ENCODE data around the gene RFX8.

The RFX8 gene

DNA sequence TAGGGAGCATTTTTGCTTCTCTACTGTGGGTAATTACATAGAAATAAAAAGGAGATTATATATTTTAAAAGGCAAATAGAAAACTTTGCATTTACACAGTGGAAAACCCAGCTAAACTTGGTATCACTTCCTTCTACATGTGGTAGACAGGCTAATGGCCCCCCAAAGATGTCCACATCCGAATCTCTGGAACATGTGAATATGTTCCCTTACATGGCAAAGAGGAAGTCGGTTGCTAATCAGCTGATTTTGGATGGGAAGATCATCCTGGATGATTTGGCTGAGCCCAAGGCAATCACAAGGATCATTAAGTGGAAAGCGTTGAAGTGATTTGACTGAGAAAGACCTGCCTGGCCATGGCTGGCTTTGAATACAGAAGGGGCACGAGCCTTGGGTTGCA lies 113.8 kb downstream of the RFX8 start:
- no peak for TF ChIP-seq EZH2phosphoT487 (IDR thresholded peaks at IDR 0.05; ENCODE audit: low read length)
- TF ChIP-seq, protein P1, sequence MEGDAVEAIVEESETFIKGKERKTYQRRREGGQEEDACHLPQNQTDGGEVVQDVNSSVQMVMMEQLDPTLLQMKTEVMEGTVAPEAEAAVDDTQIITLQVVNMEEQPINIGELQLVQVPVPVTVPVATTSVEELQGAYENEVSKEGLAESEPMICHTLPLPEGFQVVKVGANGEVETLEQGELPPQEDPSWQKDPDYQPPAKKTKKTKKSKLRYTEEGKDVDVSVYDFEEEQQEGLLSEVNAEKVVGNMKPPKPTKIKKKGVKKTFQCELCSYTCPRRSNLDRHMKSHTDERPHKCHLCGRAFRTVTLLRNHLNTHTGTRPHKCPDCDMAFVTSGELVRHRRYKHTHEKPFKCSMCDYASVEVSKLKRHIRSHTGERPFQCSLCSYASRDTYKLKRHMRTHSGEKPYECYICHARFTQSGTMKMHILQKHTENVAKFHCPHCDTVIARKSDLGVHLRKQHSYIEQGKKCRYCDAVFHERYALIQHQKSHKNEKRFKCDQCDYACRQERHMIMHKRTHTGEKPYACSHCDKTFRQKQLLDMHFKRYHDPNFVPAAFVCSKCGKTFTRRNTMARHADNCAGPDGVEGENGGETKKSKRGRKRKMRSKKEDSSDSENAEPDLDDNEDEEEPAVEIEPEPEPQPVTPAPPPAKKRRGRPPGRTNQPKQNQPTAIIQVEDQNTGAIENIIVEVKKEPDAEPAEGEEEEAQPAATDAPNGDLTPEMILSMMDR (IDR thresholded peaks at IDR 0.05; ENCODE audit: low read length) = no peak
- no peaks in the 10 kb centered on the region for H3K79me2 ChIP-seq (ENCODE audit: low read length)
- no peak overlapping the region for H3K4me3 ChIP-seq (ENCODE audit: low read length)
- no peak for DNase-seq
- H3K36me3 ChIP-seq (replicated peaks; ENCODE audit: insufficient read depth, low read length) = no peaks in the 10 kb centered on the region
- H3K9me3 ChIP-seq (replicated peaks; ENCODE audit: insufficient read depth, low read length) = no peaks in the 10 kb centered on the region
- no peaks in the 10 kb centered on the region for H3K4me1 ChIP-seq (ENCODE audit: low read length)
- no peak overlapping the region for H3K27ac ChIP-seq (ENCODE audit: low read length)
- H3K9me2 ChIP-seq (replicated peaks; ENCODE audit: insufficient read depth, low read length) = no peaks in the 10 kb centered on the region
- H3K27me3 ChIP-seq (replicated peaks; ENCODE audit: insufficient read depth, low read length) = no peaks in the 10 kb centered on the region
- H3F3A ChIP-seq (ENCODE audit: insufficient read depth, low read length) = no peaks in the 10 kb centered on the region
- H4K20me1 ChIP-seq (ENCODE audit: insufficient read depth, low read length) = no peaks in the 10 kb centered on the region
- H3K4me2 ChIP-seq (ENCODE audit: low read depth, low read length) = no peak overlapping the region
- H2AFZ ChIP-seq (ENCODE audit: low read length) = no peak overlapping the region
- H3K9ac ChIP-seq (ENCODE audit: low read length) = no peak overlapping the region

DNA sequence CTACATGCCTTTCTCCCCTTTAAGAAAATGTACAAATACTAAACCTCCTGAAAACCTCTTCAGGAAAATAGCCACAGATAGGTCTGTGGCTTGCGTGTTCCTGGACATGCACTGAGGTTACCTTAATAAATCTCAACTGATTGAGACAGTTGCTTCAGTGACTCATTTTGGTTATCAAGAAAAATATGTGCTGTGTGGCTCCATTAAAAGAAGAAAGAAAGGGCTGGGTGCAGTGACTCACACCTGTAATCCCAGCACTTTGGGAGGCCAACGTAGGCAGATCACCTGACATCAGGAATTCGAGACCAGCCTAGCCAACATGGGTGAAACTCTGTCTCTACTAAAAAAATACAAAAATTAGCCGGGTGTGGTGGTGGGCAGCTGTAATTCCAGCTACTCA lies 114.7 kb downstream of the RFX8 start:
- TF ChIP-seq, protein P1 (IDR thresholded peaks at IDR 0.05; ENCODE audit: low read length) = no peak
- no peak for TF ChIP-seq EZH2 (optimal IDR thresholded peaks at IDR 0.05; ENCODE audit: low read depth, low read length)
- TF ChIP-seq EZH2phosphoT487 (IDR thresholded peaks at IDR 0.05; ENCODE audit: low read length) = no peak
- Histone ChIP-seq H4K20me1 (ENCODE audit: insufficient read depth, low read length) (no peaks in the 10 kb centered on the region), H3K27ac (ENCODE audit: low read length) (no peak overlapping the region), H3K9me3 (replicated peaks; ENCODE audit: insufficient read depth, low read length) (no peaks in the 10 kb centered on the region), H3K4me2 (ENCODE audit: low read depth, low read length) (no peak overlapping the region), H3K36me3 (replicated peaks; ENCODE audit: insufficient read depth, low read length) (no peaks in the 10 kb centered on the region), H3K79me2 (ENCODE audit: low read length) (no peaks in the 10 kb centered on the region), H2AFZ (ENCODE audit: low read length) (no peak overlapping the region), H3K4me1 (ENCODE audit: low read length) (no peaks in the 10 kb centered on the region), H3K27me3 (replicated peaks; ENCODE audit: insufficient read depth, low read length) (no peaks in the 10 kb centered on the region), H3F3A (ENCODE audit: insufficient read depth, low read length) (no peaks in the 10 kb centered on the region), H3K4me3 (ENCODE audit: low read length) (no peak overlapping the region), H3K9me2 (replicated peaks; ENCODE audit: insufficient read depth, low read length) (no peaks in the 10 kb centered on the region), H3K9ac (ENCODE audit: low read length) (no peak overlapping the region)
- DNase-seq = no peak

DNA sequence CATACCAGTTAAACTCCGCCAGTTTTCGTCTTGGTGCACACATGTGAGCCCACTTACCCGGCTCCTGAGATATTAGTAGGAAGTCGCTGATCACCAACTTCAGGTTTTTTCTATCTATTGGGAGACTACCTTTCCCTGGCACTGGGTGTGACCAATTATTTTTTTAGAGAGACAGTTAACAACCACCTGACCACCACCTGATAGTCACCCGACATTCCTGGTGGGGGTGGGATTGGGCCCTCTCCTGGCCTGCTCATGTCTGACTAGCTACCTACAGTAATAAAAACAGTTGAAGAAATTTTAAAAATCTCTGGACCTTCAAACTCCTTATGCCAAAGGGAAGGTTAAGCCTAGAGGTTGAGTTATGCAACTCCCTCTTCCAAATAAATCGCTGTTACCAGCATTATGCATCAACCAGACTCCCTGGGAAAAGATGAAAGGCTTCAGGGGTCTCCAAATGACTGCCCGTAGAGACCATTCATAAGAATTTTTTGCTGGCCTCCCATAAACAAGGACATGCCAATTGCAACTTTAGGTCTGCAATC lies 115.4 kb downstream of the RFX8 start:
- Histone ChIP-seq H3K4me2 (ENCODE audit: low read depth, low read length) (no peak overlapping the region), H3K9me2 (replicated peaks; ENCODE audit: insufficient read depth, low read length) (no peaks in the 10 kb centered on the region), H3K27me3 (replicated peaks; ENCODE audit: insufficient read depth, low read length) (no peaks in the 10 kb centered on the region), H2AFZ (ENCODE audit: low read length) (no peak overlapping the region), H3K79me2 (ENCODE audit: low read length) (no peaks in the 10 kb centered on the region), H3F3A (ENCODE audit: insufficient read depth, low read length) (no peaks in the 10 kb centered on the region), H3K9me3 (replicated peaks; ENCODE audit: insufficient read depth, low read length) (no peaks in the 10 kb centered on the region), H3K4me1 (ENCODE audit: low read length) (no peaks in the 10 kb centered on the region), H4K20me1 (ENCODE audit: insufficient read depth, low read length) (no peaks in the 10 kb centered on the region), H3K9ac (ENCODE audit: low read length) (no peak overlapping the region), H3K36me3 (replicated peaks; ENCODE audit: insufficient read depth, low read length) (no peaks in the 10 kb centered on the region), H3K27ac (ENCODE audit: low read length) (no peak overlapping the region), H3K4me3 (ENCODE audit: low read length) (no peak overlapping the region)
- no peak for TF ChIP-seq EZH2 (optimal IDR thresholded peaks at IDR 0.05; ENCODE audit: low read depth, low read length)
- TF ChIP-seq, protein P1 (IDR thresholded peaks at IDR 0.05; ENCODE audit: low read length) = no peak
- TF ChIP-seq EZH2phosphoT487 (IDR thresholded peaks at IDR 0.05; ENCODE audit: low read length) = no peak
- no peak for DNase-seq

Data from MM.1S (cell line).